Embryonic facial prominence (tissue), 1 donor: ENCODE results near the gene NEDD4.
"Not testable (repeated sequence)": the region's sequence is repeated elsewhere in the genome, so short reads cannot be mapped to it uniquely, and the experiment has no call there.

Source experiments
- DNase-seq: peaks from one replicate; pipeline ENCODE4 v3.0.0-alpha.2; 2016; ENCODE audit errors: extremely low spot score

Gene NEDD4

DNA sequence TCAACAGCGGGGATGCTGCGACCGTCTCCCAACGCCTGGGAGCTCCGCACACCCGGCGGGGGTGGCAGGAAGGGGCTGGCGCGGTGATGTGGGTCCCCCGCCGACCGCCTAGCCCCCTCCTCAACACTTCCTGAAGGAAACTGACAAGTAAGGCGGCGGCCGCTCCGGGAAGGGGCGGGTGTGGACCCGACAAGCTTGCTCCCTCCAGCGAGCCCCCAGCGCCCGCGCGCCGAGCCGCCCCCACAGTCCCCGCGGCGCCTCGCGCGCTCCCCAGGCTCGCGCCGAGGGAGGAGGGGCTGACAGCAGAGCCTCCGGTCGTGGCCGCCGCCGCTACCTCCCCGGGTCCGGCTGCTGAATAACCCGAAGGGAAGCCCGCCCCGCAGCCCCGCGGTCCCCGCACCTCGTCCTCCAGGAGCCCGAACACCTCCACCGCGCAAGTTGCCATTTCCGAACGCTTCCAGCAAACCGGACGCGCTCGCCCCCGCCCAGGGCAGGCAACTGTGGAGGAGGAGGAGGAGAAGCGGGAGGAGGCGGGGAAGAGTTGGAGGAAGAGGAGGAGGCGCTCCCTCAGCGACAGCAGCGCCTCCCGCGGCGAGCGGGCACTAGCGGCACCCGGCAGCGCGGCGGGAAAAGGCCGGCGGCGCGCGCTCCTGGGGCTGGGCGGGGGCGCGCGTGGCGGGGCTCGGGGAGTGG is at the start of gene NEDD4:
NEDD4 (minus strand) TSS at position 502 of the 693 bp plus-strand sequence; CDS start at position 445, 57 bp downstream.
- peak; percentile 88 for DNase-seq

DNA sequence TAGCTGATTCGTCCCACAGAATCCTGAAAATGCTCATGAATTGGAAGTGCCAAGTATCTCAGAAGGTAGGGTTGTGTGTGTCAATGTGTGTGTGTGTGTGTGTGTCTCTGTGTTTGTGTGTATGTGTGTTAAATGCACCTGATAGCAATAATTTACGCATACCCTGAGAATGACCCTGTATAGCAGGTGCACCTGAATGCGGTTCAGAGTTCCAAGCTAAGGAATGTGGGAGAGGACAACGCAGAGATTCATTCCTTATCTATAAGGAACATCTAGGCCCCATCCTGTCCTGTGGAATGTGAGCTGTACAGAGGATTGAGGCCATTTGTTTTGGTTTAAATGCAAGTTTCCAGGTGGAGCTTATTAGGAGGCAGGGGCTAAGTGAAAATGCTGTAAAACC is 49.1 kb upstream of the NEDD4 start:
- no peak for DNase-seq

DNA sequence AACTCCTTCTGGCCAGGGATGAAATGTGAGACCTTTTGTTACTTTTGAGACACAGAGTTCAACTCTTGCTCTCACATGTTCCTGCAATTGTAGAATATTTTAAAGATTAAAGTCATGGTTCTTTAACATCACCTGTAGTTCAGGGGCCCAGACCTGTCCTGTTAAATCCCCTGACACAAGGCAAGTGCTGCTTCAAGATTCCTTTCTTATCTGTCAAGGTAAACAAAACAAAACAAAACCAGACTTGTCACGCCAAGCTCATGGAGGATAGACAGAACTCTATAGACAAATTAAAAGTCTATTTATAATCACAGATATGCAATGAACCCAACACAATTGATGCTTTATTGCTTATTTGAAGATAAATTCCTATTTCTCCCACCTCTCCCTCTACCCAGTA is 48.6 kb upstream of the NEDD4 start:
- DNase-seq: no peak

DNA sequence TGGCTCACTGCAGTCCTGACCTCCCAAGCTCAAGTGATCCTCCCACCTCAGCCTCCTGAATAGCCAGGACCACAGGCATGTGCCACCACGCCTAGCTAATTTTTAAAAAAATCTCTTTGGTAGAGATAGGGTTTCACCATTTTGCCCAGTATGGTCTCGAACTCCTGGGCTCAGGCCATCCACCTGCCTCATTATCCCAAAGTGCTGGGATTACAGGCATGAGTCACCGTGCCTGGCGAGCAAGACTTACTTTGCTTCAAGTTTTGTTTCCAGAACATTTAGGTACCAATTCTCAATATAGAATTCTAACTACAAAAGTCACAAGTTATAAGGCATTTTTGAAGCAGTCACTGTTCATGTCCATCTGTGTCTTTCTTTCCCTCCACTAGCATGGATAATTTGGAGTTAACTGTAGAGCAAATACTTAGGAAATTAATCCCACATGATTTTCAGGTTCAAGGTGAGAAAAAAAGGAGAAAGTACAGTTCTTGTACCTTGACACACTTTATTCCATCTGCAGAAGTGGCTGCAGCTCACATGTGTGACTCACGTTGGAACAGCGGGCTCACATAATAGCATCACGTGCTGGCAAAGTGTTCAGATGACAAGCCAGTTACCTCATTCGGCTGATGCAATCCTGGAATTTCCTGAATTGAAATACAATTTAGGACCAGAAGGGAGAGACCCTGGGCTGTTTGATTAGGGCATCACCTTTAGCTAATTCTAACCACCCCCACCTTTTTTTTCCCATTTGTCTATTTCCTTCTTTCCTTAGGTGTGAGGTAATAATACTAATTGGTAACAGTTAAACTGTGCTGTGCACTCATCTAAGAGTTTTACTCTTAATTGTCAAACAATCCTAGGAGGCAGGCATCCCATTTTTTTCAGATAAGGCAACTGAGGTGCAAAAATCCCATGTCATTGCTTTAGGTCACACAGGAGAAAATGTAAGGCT is 46.9 kb upstream of the NEDD4 start:
- DNase-seq: peak; percentile 59

DNA sequence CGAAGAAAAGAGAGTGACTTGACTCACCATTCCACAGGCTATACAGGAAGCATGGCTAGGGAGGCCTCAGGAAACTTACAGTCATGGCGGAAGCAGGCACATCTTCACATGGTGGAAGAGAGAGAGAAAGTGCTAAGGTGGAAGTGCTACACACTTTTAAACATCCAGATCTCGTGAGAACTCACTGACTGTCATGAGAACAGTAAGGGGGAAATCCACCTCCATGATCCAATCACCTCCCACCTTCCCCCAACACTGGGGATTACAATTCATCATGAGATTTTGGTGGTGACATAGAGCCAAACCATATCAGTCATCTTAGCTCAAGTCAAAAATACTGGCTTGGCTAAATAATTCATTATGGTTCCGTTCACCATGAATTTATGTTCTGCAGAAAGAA is 45.3 kb upstream of the NEDD4 start:
- DNase-seq: no peak

DNA sequence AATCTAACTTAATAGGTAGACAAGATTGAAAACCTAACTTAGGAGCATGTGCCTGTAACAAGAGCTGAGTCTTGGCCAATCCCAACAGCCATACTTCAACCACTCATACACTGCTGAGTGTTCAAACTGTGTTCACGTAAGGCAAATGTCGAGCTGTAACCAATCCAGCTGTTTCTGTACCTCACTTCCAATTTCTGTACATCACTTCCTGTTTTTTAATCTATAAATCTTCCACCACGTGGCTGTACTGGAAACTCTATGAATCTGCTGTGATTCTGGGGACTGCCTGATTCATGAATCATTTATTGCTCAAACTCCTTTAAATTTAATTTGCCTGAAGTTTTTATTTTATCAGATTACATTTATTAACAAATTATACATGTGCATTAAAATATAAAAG is 44.6 kb upstream of the NEDD4 start:
- DNase-seq: no peak

DNA sequence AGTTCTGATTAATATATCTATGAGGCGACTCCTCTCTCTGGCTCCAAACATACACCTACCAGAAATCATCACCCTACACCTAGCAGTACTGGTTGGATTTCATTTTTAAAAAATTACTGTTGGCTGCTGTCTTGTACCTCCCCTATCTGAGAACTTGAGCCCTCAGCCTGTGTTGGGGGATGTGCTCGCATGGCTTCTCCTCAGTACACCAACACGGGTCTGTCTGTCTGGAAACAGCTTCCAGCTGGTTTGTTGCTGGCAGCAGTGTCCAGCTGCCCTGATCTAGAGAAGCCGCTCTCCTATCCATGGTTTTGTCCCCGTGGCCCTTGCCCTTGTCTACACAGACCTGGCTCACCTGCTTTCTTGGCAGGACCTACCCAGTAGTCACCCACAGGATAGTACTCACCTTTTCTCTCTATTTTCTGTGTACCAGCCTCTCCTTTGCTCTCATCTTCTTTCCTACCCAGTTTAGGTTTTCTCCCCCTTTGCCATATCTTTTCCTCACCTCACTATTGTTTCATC is 43.2 kb upstream of the NEDD4 start:
- DNase-seq: no peak

DNA sequence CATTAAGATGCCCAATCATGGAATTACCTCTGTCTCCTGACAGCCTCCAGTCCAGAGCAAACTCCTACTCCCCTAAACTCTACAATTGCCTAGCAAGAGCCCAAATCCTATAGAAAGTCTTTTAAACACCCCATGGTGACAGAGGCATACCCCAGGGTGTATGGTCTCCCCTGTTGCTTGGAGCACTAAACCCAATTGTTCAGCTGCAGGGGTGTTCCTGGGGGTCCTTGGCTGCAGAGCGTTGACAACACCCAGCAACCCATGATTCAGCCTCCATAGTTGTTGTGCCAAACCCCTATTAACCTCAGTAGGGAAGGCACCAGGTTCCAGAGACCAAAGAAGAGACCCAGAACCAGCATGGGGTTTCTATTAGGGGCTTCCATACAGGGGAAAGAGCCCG is 41.8 kb upstream of the NEDD4 start:
- DNase-seq: no peak

DNA sequence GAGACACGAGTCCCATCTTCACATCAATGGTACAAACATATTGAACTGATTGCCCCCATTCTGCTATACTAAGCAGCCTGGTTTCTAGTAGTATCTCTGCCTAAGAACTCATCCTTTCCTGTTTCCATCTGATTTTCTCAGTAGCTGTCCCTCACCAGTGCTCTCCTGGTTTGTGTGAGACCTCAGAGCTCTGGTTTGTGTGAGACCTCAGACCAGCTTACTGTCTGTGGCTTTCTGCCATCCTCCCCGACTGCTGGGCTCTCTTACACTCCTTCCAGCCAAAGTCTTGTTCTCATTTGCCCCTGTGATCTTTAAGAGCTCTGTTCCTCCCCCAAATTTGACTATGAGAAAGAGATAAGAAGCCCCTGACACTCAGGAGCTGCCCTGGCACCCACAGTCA is 41.1 kb upstream of the NEDD4 start:
- no peak for DNase-seq

DNA sequence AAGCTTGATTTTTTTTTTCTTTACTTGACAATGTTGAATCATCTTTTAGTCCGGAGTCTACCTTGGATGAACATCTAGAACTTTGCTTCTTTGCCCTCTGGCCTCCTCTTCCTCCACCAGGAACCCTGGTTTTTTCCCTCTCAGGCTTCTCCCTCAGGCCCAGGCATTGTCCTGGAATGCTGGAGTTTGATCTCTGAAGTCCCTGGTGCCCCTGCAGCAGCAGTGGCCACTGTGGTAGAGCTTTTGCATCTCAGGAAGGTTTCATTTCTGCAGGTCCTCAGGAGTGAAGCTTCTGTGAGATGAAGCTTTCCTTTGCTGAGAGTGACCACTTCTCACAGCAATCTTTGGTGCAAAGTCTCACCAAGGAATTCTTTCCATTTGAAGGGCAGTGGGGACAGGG is 39.0 kb upstream of the NEDD4 start:
- no peak for DNase-seq

DNA sequence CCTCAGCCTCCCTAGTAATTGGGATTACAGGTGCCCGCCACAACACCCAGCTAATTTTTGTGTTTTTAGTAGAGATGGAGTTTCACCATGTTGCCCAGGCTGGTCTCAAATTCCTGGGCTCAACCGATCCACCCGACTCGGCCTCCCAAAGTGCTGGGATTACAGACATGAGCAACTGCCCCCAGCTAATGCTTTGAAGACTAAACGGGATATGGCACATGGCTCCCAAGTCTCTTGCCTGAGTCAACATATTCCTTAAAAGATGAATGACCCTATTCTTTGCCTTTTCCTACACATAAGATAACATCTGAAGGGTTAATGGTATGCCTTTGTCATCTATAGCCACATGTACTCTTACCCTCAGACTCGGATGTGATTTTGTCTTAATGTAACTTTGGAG is 38.4 kb upstream of the NEDD4 start:
- no peak for DNase-seq

DNA sequence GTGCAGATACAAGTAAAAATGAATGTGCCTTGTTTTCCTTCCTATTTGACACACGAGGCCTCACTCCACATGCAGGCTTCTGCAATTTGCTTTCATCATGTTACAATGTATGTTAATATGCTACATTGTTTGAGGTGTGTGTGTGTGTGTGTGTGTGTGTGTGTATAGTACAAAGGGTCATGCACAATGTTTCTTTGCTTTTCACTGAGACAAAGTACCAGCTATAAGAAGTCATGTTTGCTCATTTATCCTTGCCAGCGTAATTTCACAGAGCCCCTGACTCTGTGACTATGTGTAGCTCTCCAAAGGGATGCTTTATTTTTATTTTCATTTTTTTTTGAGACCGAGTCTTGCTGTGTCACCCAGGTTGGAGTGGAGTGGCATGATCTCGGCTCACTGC is 38.0 kb upstream of the NEDD4 start:
- no peak for DNase-seq

DNA sequence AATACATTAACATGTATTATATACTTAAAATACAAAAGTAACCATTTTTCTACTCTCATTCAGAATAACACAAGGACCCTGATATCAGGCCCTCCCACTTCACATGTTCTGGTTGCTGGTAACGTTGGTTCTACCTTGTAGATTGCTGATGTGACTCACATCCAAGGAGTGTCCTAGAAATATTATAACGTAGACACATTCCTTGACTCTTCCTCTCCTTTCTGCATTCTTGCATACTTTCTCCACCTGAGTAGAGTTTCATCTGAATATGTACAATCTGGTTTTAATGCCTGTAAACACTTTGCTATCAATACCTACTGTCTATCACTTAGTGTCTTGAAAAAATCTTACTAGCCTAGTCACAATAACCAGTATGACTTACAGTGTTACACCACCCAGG is 35.0 kb upstream of the NEDD4 start:
- DNase-seq: no peak

DNA sequence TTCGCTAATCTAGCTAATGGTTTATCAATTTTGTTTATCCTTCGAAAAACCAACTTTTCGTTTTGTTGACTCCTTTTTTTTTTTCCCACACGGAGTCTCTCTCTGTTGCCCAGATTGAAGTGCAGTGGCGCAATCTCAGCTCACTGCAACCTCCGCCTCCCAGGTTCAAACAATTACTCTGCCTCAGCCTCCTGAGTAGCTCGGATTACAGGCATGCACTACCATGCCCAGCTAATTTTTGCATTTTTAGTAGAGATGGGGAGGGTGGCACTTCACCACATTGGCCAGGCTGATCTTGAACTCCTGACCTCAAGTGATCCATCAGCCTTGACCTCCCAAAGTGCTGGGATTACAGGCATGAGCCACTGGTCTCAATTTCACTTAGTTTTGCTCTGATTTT is 29.7 kb upstream of the NEDD4 start:
- DNase-seq: not testable (repeated sequence)

DNA sequence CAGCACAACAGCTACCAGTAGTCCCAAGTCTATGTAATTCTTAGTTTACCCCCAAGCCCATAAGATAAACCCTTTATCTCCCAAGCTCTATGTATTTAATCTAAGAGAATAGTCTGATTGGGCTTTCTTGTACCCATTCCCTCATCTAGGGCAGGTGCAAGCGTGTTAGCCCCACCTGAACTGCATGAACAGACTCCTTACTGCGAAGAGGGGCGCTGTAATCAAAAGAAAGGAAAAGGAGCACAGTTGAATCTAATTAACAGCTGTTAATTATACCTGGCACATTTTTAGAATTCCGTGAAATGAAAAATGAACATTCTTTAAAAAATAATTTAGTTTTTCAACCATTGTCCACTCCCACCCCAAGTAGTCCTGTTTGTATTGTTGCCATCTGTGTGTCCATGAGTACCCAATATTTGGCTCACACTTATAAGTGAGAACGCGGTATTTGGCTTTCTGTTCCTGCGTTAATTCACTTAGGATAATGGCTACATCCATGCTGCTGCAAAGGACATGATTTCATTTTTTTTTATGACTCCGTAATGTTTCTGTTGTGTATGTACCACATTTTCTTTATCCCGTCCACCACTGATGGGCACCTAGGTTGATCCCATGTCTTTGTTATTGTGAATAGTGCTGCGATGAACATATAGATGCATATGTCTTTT is 26.5 kb upstream of the NEDD4 start:
- no peak for DNase-seq

DNA sequence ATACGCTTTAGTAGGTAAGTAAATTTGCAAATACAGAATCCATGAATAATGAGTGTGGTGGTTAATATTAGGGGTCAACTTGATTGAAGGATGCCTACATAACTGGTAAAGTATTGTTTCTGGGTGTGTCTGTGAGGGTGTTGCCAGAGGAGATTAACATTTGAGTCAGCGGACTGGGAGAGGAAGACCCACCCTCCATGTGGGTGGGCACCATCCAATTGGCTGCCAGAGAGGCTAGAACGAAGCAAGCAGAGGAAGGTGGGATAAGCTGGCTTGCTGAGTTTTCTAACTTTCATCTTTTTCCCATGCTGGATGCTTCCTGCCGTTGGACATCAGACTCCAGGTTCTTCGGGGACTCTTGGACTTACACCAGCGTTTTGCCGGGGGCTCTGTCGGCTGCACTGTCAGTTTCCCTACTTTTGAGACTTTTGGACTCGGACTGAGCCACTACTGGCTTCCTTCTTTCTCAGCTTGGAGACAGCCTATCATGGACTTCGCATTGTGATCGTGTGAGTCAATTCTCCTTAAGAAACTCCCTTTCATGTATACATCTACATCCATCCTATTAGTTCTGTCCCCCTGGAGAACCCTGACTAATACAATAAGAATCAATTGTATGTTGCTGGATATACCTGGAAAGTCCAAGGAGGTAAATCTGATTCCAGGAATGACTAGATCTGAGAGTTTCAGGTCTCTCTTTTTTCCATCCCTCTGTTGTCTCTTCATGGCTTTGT is 25.8 kb upstream of the NEDD4 start:
- no peak for DNase-seq

DNA sequence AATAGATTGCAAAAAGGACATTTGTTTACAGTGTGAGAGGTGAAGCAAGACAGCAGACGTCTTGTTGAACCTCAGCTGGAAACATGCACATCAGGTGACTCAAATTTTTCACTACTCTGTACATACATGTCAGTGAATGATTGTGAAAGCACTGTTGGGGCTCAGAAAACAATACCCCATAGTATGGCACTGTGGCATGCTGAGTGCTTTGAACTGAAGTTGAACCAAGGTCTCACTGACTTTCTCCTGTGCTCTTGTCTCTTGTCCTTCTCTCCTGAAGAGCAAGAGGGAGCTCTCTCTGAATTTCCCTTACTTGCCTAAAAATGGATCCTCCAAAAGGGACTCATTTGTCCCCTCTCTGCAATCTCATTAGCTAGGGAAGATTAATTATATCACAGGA is 24.5 kb upstream of the NEDD4 start:
- no peak for DNase-seq

DNA sequence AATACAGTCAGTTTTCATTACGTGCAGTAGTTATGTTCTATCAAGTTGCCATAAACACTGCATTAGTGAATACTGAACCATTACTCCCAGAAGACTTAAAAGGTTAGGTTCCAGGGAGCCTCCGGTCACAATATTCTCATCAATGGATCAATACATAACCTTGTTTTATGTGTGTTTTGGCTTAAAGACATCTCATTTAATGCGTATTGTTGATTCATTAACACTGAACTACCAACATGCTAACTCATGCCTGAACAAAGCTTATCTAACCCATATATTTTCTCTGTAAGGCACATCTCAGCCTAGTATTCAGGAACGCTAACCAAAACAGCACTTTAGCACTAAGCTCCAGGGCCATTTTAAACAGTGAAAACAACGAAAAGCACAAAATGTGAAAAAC is 24.1 kb upstream of the NEDD4 start:
- DNase-seq: no peak

DNA sequence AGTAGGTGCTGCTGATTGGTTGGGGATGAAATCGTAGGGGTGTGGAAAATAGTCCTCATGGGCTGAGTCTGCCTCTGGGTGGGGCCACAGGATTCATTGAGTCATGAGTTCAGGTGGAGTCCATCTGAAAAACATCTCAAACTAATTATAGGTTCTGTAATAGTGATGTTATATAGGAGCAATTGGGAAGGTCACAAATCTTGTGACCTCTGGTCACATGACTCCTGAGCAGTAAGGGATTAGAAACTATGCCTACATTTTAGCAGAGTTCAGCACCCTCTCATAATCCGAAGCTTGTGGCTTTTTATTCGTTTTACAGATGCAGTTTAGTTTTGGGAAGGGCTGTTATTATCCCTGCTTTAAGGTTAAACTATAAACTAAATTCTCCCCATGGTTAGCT is 22.9 kb upstream of the NEDD4 start:
- DNase-seq: no peak

DNA sequence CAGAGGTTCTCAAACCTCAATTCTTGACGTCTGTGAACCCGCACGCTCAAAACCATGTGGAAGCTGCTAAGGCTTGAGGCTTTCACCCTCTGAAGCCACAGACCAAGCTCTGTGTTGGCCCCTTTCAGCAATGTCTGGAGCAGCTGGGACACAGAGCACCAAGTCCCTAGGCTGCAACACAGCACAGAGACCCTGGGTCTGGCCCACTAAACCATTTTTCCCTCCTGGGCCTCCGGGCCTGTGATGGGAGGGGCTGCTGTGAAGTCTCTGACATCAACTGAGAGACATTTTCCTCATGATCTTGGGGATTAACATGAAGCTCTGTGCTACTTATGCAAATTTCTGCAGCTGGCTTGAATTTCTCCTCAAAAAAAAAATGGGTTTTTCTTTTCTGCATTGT is 21.3 kb upstream of the NEDD4 start:
- DNase-seq: no peak

DNA sequence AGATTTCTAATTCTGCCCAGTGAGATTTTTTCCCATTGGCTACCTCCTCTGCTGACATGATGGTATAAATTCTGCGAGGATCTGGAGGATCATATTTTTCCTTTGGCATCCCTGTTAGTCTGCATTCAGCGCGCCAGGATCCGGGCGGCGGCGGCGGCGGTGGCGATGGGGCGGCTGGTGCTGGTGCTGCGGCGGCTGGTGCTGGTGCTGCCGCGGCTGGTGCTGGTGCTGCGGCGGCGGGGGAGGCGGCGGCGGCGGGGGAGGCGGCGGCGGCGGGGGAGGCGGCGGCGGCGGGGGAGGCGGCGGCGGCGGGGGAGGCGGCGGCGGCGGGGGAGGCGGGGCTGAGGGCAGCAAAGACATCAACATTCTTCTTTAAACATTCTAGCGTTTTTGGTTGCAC is 13.6 kb upstream of the NEDD4 start:
- not testable (repeated sequence) for DNase-seq

DNA sequence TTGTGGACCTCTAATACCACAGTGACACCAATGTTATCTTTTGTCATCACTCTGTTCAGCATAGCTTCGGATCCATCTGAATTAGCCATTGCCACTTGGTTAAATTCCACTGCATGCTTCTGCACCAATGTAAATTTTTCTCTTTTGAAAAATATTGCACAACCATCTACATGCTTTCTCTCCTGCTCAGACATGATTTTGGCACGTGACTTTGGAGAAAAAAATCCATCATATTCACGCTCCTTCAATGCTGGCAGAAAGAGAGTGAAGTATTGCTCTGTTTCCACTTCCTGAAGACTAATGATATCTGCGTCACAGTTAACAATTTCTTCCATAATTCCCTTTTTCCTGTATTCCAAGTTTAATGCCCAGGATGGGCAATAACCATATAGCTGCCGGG is 13.0 kb upstream of the NEDD4 start:
- DNase-seq: not testable (repeated sequence)
